HG03060 (cell line): ENCODE results near the gene APOBEC3G.
"Not testable (repeated sequence)": the region's sequence is repeated elsewhere in the genome, so short reads cannot be mapped to it uniquely, and the experiment has no call there.

Experiments used
- ATAC-seq: cut with Tn5 transposase; IDR thresholded peaks from one replicate; pipeline ENCODE4 v1.9.1; 2021; ENCODE audit warnings: low read depth, moderate number of reproducible peaks; ENCODE audit not compliant: unreplicated experiment

The APOBEC3G gene

DNA sequence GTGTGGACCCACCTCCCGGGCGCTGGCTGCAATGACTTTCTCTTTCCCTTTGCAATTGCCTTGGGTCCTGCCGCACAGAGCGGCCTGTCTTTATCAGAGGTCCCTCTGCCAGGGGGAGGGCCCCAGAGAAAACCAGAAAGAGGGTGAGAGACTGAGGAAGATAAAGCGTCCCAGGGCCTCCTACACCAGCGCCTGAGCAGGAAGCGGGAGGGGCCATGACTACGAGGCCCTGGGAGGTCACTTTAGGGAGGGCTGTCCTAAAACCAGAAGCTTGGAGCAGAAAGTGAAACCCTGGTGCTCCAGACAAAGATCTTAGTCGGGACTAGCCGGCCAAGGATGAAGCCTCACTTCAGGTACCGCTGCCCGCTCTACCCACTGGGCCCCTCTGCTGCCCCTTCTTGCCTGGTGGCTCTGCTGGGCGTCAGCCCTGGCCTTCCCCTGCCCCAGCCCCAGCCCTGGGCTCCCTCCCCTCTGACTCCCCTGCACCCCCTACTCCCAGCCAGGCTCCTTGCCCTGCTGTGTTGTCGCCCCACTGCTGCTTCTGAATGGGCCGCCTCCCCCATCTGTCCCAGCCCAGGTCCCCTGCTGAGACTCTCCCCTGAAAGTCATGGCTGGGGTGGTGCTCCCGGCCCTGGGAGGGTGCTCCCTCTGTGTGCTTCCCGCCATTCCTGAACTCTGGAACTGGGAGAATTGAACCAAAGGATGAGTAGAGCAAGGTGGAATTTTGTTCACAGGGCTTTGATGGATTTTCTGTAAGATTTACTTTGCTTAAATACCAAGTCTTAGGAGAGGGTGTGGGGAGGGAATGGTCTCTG is at the start of gene APOBEC3G:
TSS of gene APOBEC3G (plus strand) at position 250 of the 815 bp plus-strand sequence. CDS start at position 337, 87 bp downstream.
- ATAC-seq: not testable (repeated sequence)

DNA sequence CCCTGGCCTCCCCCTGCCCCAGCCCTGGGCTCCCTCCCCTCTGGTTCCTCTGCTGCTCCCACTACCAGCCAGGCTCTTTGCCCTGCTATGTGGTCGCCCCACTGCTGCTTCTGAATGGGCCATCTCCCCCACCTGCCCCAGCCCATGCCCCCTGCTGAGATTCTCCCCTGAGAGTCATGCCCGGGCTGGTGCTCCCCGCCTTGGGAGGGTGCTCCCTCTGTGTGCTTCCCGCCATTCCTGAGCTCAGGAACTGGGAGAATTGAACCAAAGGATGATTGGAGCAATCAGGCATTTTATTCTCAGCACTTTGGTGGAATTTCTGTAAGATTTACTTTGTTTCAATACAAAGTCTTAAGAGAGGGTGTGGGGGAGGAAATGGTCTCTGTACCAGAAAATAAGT is 49.4 kb upstream of the APOBEC3G start:
- ATAC-seq: no peak

DNA sequence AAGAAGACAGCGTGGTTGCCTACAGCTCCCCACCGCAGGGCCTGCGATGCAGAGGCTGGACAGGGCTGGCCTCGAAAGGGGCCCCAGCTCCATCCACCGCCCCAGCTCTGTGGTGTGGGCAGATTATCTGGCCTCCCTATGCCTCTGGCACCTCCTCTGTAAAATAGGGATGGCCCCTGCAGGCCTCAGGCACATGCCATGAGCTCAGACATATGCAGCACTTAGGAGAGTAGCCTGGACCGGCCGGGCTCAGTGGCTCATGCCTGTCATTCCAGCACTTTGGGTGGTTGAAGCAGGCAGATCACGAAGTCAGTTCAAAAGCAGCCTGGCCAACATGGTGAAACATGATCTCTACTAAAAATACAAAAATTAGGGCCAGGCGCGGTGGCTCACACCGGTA is 48.8 kb upstream of the APOBEC3G start:
- ATAC-seq: no peak

DNA sequence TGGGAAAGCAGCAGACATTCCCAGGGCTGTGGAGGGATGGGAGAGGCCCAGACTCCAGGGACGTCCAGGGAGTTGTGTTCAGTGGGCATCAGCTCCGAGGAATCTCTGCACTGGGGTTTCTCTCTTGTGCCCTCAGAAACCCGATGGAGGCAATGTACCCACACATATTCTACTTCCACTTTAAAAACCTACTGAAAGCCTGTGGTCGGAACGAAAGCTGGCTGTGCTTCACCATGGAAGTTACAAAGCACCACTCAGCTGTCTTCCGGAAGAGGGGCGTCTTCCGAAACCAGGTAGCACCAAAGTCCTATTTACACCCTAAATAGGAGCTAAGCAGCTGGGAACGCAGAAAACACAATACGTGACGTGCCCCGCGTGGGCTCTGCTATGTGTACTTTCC is 47.8 kb upstream of the APOBEC3G start:
- no peak for ATAC-seq

DNA sequence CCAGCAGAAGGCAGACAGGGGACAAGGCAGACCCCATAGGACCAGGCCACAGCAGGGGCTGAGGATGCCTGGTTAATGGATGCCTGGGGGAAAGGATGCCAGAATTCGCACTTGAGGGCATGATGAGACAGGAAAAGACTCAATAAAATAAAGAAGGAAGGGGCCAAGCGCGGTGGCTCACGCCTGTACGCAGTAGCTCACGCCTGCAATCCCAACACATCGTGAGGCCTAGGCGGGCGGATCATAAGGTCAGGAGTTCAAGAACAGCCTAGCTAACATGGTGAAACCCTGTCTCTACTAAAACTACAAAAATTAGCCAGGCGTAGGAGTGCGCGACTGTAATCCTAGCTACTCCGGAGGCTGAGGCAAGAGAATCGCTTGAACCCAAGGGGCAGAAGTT is 46.4 kb upstream of the APOBEC3G start:
- ATAC-seq: no peak

DNA sequence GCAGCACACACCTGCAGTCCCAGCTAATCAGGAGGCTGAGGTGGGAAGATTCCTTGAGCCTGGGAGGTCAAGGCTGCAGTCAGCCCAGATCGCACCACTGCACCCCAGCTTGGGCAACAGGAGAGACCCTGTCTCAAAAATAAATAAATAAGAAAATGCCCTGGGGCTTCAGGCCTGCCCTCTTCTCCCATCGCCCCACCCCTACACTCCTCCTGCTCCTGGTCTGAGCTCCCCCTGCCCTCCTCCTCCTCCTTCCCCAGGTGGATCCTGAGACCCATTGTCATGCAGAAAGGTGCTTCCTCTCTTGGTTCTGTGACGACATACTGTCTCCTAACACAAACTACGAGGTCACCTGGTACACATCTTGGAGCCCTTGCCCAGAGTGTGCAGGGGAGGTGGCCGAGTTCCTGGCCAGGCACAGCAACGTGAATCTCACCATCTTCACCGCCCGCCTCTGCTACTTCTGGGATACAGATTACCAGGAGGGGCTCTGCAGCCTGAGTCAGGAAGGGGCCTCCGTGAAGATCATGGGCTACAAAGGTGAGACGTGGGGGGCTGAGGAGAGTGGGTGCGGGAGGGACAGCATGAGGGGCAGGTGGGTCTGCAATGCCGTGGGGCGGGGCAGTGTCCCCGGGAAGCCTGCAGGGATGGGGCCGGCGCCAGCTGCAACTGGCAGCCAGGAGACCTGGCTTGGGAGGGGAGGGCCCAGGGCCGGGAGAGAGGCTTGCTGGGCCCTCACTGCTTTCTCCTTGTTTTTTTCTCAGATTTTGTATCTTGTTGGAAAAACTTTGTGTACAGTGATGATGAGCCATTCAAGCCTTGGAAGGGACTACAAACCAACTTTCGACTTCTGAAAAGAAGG is 45.4 kb upstream of the APOBEC3G start:
- ATAC-seq: not testable (repeated sequence)

DNA sequence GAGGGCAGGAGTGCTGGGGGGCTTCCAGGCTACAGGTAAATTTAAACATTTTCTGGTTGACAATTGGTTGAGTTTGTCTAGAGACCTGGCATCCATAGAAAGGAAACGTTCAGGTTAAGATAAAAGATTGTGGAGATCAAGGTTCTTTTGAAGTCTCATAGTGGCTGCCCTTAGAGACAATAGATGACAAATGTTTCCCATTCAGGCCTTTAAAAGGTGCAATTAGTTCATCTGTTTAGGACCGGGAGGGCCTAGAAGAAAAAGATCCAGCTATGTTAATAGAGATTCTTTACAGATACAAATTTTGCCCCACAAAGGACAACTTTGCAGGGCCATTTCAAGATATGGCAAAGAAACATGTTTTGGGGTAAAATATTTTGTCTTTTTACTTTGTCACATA is 40.0 kb upstream of the APOBEC3G start:
- ATAC-seq: not testable (repeated sequence)

DNA sequence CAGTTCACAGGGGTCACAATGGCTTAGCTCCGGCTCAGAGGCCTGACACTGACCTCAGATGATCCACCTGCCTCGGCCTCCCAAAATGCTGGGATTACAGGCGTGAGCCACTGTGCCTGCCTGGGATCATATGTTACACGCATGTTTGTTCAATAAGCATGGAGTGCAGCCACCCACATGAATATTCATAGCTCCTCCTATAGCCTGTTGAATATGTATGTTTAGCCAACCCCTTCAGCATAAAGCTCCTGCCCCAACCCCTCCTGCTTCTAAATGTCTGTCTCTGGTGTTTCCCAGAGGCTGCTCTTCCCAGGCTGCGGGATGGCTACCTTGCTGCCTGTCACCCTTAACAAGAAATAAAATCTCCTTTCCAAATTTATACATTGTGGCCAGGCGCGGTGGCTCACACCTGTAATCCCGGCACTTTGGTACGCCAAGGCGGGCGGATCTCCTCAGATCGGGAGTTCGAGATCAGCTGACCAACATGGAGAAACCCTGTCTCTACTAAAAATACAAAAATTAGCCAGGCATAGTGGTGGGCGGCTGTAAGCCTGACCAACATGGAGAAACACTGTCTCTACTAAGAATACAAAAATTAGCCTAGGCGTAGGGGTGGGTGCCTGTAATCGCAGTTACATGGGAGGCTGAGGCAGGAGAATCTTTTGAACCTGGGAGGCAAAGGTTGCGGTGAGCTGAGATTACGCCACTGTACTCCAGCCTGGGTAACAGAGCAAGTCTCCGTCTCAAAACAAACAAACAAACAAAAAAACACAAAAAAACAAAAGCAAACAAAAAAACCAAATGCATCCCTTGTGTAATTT is 37.6 kb upstream of the APOBEC3G start:
- ATAC-seq: no peak

DNA sequence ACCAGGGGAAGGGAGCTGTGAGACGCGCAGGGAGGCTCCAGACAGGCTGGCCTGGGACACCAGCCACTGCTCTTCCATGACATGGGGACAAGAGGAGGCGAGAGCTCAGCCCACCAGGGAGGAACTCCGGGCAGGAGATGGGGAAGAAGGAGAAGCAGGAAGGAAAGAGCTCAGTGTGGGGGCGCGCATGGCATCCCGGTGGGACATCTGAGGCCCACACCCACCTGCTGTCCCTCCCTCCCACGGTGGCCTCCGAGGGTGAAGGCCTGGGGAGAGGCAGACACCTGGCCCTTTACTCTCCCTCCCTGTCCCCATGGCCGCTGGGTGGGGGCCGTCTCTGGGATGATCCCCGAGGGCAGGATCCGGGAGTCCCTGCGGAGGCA is 36.9 kb upstream of the APOBEC3G start:
- ATAC-seq: not testable (repeated sequence)

DNA sequence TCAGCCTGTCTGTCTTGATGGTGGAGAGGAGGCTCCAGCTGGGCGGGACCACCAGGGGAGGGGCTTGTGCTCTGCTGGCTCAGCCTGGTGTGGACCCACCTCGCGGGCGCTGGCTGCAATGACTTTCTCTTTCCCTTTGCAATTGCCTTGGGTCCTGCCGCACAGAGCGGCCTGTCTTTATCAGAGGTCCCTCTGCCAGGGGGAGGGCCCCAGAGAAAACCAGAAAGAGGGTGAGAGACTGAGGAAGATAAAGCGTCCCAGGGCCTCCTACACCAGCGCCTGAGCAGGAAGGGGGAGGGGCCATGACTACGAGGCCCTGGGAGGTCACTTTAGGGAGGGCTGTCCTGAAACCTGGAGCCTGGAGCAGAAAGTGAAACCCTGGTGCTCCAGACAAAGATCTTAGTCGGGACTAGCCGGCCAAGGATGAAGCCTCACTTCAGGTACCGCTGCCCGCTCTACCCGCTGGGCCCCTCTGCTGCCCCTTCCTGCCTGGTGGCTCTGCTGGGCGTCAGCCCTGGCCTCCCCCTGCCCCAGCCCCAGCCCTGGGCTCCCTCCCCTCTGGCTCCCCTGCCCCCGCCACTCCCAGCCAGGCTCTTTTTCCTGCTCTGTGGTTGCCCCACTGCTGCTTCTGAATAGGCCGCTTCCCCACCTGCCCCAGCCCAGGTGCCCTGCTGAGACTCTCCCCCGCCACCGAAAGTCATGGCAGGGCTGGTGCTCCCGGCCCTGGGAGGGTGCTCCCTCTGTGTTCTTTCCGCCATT is 36.4 kb upstream of the APOBEC3G start, which contains the start of gene APOBEC3F:
TSS of gene APOBEC3F (plus strand) at position 327 of the 759 bp plus-strand sequence. CDS start at position 424, 97 bp downstream.
- ATAC-seq: peak; percentile 53

DNA sequence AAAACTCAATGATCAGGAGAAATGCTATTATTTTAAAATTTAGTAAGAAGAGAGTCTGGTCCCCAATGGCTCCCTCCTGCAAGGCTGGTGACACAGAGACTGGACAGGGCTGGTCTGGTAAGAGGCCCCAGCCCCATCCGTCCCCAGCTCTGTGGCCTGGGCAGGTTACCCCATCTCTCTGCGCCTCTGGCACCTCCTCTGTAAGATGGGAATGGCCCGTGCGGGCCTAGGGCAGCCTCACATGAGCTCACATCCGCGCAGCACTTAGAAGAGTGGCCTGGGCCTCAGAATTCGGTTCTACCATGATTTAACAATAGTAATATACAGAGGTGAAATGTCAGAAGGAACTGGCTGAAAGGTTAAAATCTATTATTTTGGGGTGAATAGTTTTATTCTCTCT is 35.2 kb upstream of the APOBEC3G start:
- ATAC-seq: no peak

DNA sequence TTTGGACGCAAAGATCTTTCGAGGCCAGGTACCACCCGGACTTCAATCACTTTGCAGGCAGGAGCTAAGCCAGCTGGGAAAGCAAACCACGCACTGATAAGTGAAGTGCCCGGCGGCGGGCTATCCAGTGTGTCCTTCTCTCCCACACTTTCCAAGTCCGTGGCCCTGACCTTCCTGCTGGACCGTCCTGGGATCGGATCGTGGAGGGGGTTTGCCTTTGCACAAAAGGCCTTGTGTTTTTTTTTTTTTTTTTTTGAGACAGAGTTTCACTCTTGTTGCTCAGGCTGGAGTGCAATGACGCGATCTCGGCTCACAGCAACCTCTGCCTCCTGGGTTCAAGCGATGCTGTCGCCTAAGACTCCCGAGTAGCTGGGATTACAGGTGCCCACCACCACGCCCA is 34.0 kb upstream of the APOBEC3G start:
- not testable (repeated sequence) for ATAC-seq

DNA sequence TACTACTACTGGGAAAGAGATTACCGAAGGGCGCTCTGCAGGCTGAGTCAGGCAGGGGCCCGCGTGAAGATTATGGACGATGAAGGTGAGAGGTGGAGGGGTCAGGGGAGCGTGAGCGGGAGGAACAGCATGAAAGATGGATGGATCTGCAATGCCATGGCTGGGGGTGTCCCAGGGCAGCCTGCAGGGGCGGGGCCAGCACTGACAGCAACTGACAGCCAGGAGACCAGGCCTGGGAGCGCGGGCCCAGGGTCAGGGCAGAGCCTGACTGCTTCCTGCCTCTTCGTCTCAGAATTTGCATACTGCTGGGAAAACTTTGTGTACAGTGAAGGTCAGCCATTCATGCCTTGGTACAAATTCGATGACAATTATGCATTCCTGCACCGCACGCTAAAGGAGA is 31.9 kb upstream of the APOBEC3G start:
- ATAC-seq: not testable (repeated sequence)

DNA sequence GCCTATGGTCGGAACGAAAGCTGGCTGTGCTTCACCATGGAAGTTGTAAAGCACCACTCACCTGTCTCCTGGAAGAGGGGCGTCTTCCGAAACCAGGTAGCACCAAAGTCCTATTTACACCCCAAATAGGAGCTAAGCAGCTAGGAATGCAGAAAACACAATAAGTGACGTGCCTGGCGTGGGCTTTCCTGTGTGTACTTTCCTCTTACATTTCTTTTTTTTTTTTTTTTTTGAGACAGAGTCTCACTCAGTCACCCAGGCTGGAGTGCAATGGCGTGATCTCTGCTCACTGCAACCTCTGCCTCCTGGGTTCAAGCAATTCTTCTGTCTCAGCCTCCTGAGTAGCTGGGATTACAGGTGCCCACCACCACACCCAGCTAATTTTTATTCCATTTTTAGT is 27.6 kb upstream of the APOBEC3G start:
- not testable (repeated sequence) for ATAC-seq

DNA sequence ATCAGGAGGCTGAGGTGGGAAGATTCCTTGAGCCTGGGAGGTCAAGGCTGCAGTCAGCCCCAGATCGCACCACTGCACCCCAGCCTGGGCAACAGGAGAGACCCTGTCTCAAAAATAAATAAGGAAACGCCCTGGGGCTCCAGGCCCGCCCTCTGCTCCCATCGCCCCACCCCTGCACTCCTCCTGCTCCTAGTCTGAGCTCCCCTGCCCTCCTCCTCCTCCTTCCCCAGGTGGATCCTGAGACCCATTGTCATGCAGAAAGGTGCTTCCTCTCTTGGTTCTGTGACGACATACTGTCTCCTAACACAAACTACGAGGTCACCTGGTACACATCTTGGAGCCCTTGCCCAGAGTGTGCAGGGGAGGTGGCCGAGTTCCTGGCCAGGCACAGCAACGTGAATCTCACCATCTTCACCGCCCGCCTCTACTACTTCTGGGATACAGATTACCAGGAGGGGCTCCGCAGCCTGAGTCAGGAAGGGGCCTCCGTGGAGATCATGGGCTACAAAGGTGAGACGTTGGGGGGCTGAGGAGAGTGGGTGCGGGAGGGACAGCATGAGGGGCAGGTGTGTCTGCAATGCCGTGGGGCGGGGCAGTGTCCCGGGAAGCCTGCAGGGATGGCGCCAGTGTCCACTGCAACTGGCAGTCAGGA is 25.1 kb upstream of the APOBEC3G start:
- ATAC-seq: not testable (repeated sequence)

DNA sequence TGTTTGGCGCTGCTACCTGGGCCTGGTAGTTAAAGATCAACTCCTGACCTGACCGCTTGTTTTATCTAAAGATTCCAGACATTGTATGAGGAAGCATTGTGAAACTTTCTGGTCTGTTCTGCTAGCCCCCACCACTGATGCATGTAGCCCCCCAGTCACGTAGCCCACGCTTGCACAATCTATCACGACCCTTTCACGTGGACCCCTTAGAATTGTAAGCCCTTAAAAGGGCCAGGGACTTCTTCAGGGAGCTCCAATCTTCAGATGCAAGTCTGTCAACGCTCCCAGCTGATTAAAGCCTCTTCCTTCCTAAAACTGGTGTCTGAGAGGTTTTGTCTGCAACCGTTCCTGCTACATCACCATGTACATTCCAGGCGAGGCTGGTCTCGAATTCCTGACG is 21.4 kb upstream of the APOBEC3G start:
- no peak for ATAC-seq

DNA sequence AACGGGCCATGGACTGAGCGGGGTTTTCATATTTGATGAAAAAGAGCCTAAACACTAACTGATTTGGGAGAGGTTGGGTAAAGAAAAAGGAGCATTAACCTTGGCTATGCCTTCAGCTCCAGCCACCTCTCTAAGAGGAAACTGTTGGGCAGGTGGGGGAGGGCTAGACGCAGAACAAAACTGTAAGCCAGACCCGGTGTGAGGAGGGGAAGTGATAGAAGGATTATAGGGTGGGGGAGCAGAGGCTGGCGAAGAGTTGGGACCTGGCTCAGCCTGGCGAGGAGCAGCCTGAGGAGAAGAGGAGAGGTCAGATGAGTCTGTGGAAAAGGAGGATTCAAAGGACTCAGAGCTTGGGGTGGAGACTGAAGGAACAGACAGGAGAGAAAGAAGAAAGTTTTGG is 15.8 kb upstream of the APOBEC3G start:
- ATAC-seq: not testable (repeated sequence)

DNA sequence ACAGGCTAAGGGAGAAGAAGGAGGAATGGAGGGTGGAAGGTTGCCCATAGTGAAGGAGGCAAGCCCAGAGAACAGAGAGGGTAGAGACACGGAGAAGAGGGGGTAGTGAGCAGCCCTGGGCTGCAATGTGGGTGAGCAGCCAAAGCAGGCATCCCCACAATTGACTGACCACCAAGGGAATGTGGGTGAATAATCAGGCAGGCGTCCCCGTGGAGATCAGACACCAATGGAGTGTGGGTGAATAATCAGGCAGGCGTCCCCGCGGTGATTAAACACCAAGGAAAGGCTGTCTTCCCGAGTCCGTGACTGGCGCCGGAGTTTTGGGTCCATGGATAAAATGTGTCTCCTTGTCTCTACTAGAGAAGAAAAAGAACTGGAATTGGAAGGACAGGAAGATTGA is 15.1 kb upstream of the APOBEC3G start:
- not testable (repeated sequence) for ATAC-seq

DNA sequence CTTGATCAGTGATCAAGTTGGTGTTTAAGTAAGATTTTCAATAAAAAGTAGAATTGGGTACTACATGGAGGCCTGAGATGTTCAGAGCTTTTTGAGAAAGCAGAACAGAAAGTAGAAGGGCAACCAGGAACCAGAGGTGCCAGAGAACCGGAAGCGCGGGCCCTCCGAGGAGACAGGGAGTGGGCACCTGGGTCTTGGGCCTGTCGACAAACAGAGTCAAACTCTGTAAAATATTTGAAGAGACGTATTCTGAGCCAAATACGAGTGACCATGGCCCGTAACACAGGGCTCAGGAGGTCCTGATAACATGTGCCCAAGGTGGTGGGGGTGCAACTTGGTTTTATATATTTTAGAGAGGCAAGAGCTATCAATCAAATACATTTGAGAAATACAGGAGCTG is 13.2 kb upstream of the APOBEC3G start:
- not testable (repeated sequence) for ATAC-seq
